ENCODE results near the gene CYP8B1. TPM values are rescaled to one million over a fixed set of nuclear protein-coding genes. Genes with fewer than 3 reads are reported as not detected.

Gene CYP8B1
- polyA plus RNA-seq, 1 donor (not counting 4 experiments of a cell fraction or from before 2014, with no cell fraction given): not detected

- Histone ChIP-seq H3K4me1 (ENCODE audit: control insufficient read depth, extremely low read depth, insufficient read depth, low read length) (no peaks in the 10 kb centered on the region), H3K79me2 (ENCODE audit: control insufficient read depth, insufficient read depth, low read length) (no peaks in the 10 kb centered on the region), H3K4me3 (ENCODE audit: control insufficient read depth in 2 of 3, extremely low read depth in 1 of 3, insufficient read depth in 2 of 3, low read depth in 1 of 3, low read length in 3 of 3) (no peak overlapping the region), H2AFZ (ENCODE audit: control insufficient read depth, low read length) (no peak overlapping the region), H3K9me1 (ENCODE audit: control insufficient read depth, extremely low read depth, insufficient read depth, low read length) (no peaks in the 10 kb centered on the region), H3K4me2 (ENCODE audit: control insufficient read depth, extremely low read depth, insufficient read depth, low read depth, low read length) (no peak overlapping the region), H4K20me1 (ENCODE audit: control insufficient read depth, extremely low read depth, insufficient read depth, low read length) (no peaks in the 10 kb centered on the region), H3K9me3 (ENCODE audit: control insufficient read depth, low read depth, low read length) (no peaks in the 10 kb centered on the region), H3K36me3 (ENCODE audit: control insufficient read depth in 2 of 2, extremely low read depth in 1 of 2, insufficient read depth in 2 of 2, low read length in 2 of 2) (no peaks in the 10 kb centered on the region), H3K27ac (ENCODE audit: control insufficient read depth, insufficient read depth, low read length) (no peak overlapping the region), H3K9ac (ENCODE audit: control insufficient read depth, extremely low read depth, insufficient read depth, low read length) (no peak overlapping the region), H3K27me3 (ENCODE audit: control insufficient read depth, extremely low read depth, insufficient read depth, low read length) (peaks cover 20% of the 10 kb centered on the region)
- dilution Hi-C loops (cut with MboI; ENCODE audit: extremely low pct_ligation_motif_present, low sequenced_read_pairs): no loop called here
- TF ChIP-seq CTCF (optimal IDR thresholded peaks at IDR 0.05 in 1 of 3, IDR thresholded peaks at IDR 0.05 in 1 of 3, conservative IDR thresholded peaks at IDR 0.05 in 1 of 3; ENCODE audit: extremely low read depth in 1 of 3, insufficient read depth in 2 of 3, low read length in 3 of 3) (no peak), EZH2 (IDR thresholded peaks at IDR 0.05; ENCODE audit: low read length) (no peak)
- FAIRE-seq (no peak), DNase-seq (ENCODE audit: low read depth, low spot score) (no peak)
Measured at GRCh38 chr3:42871592-42872196, 4.0 kb downstream of the CYP8B1 start.

GRCh38 chr3:42868841-42869240 is 6.8 kb downstream of the CYP8B1 start:
- Histone ChIP-seq H3K79me2 (ENCODE audit: control insufficient read depth, insufficient read depth, low read length) (no peaks in the 10 kb centered on the region), H3K4me1 (ENCODE audit: control insufficient read depth, extremely low read depth, insufficient read depth, low read length) (no peaks in the 10 kb centered on the region), H3K4me3 (ENCODE audit: control insufficient read depth in 2 of 3, extremely low read depth in 1 of 3, insufficient read depth in 2 of 3, low read depth in 1 of 3, low read length in 3 of 3) (no peak overlapping the region), H3K36me3 (ENCODE audit: control insufficient read depth in 2 of 2, extremely low read depth in 1 of 2, insufficient read depth in 2 of 2, low read length in 2 of 2) (no peaks in the 10 kb centered on the region), H3K9me3 (ENCODE audit: control insufficient read depth, low read depth, low read length) (no peaks in the 10 kb centered on the region), H3K27ac (ENCODE audit: control insufficient read depth, insufficient read depth, low read length) (no peak overlapping the region), H4K20me1 (ENCODE audit: control insufficient read depth, extremely low read depth, insufficient read depth, low read length) (no peaks in the 10 kb centered on the region), H2AFZ (ENCODE audit: control insufficient read depth, low read length) (no peak overlapping the region), H3K27me3 (ENCODE audit: control insufficient read depth, extremely low read depth, insufficient read depth, low read length) (peaks cover 20% of the 10 kb centered on the region), H3K9ac (ENCODE audit: control insufficient read depth, extremely low read depth, insufficient read depth, low read length) (no peak overlapping the region), H3K9me1 (ENCODE audit: control insufficient read depth, extremely low read depth, insufficient read depth, low read length) (no peaks in the 10 kb centered on the region), H3K4me2 (ENCODE audit: control insufficient read depth, extremely low read depth, insufficient read depth, low read depth, low read length) (no peak overlapping the region)
- TF ChIP-seq CTCF (optimal IDR thresholded peaks at IDR 0.05 in 1 of 3, IDR thresholded peaks at IDR 0.05 in 1 of 3, conservative IDR thresholded peaks at IDR 0.05 in 1 of 3; ENCODE audit: extremely low read depth in 1 of 3, insufficient read depth in 2 of 3, low read length in 3 of 3) (no peak), EZH2 (IDR thresholded peaks at IDR 0.05; ENCODE audit: low read length) (no peak)
- DNase-seq (ENCODE audit: low read depth, low spot score) (no peak), FAIRE-seq (no peak)
- dilution Hi-C loops (cut with MboI; ENCODE audit: extremely low pct_ligation_motif_present, low sequenced_read_pairs): no loop called here

Data from keratinocyte (primary cell).